ENCODE measurements around the gene NDUFA12. TPM values are rescaled to one million over a fixed set of nuclear protein-coding genes. Genes with fewer than 3 reads are reported as not detected.

Gene NDUFA12
- total and polyA plus RNA-seq, 2 of the 4 experiments (the other 2 are of a cell fraction), result 116 to 135 TPM

DNA sequence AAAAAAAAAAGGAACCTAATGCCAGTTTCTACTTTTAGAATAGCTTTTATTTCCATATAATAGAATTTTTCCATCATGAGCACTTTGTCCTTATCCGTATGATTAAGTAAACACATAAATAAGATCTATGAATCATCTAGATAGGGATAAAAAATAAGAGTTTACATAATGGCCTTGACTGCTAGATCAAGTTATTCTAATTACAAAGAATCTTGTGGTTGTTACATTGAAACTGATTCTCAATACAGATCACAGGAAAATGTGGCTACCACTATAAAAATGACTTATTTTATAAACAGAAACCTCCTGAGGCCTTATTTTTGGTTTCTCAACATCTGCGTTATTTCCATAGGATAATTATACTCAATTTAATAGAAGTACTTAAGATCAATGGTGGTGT, 34.4 kb upstream of the NDUFA12 start:
- DNase-seq (no peak), ATAC-seq (ENCODE audit: low read depth) (no peak)
- Histone ChIP-seq H2BK120ac (ENCODE audit: low read depth, low read length) (no peak overlapping the region), H2BK20ac (ENCODE audit: low read depth, low read length) (no peak overlapping the region), H4K20me1 (ENCODE audit: insufficient read depth, low read length) (no peaks in the 10 kb centered on the region), H3K23ac (ENCODE audit: low read depth, low read length) (no peak overlapping the region), H2AFZ (replicated peaks; ENCODE audit: low read length, poor library complexity) (no peak overlapping the region), H3K18ac (ENCODE audit: low read depth, low read length) (no peak overlapping the region), H2BK15ac (ENCODE audit: low read depth, low read length) (no peak overlapping the region), H3K9me3 (ENCODE audit: control insufficient read depth, insufficient read depth, low read length) (no peaks in the 10 kb centered on the region), H3K27me3 (ENCODE audit: control insufficient read depth, insufficient read depth, low read length) (no peaks in the 10 kb centered on the region), H2AK5ac (ENCODE audit: low read depth, low read length) (no peak overlapping the region), H3K4me1 (ENCODE audit: control insufficient read depth, insufficient read depth, low read length) (no peaks in the 10 kb centered on the region), H3K4me2 (ENCODE audit: low read depth, low read length) (no peak overlapping the region), H4K5ac (ENCODE audit: low read depth, low read length) (no peak overlapping the region), H3K4me3 (ENCODE audit: insufficient read depth, low read depth, low read length) (no peak overlapping the region), H2BK5ac (ENCODE audit: low read depth, low read length, poor library complexity, severe bottlenecking) (no peak overlapping the region), H3K79me1 (ENCODE audit: low read depth in 1 of 2, low read length in 2 of 2) (no peaks in the 10 kb centered on the region; a peak in 1 of 4 replicates), H3K4ac (ENCODE audit: low read depth, low read length) (no peak overlapping the region), H3K36me3 (ENCODE audit: control insufficient read depth, insufficient read depth, low read length) (peaks cover 10% of the 10 kb centered on the region), H3K9ac (ENCODE audit: low read depth, low read length) (no peak overlapping the region), H3K9me1 (ENCODE audit: insufficient read depth, low read length) (no peaks in the 10 kb centered on the region; the same call in 1 of the 2 replicates), H3K27ac (ENCODE audit: insufficient read depth, low read length) (no peak overlapping the region), H4K91ac (ENCODE audit: insufficient read depth, low read depth, low read length) (no peak overlapping the region), H3K56ac (ENCODE audit: extremely low read depth, insufficient read depth, low read length) (no peak overlapping the region), H4K8ac (ENCODE audit: low read depth in 2 of 2, low read length in 2 of 2) (no peak overlapping the region), H3K14ac (replicated peaks; ENCODE audit: low read depth, low read length) (no peak overlapping the region), H2AK9ac (replicated peaks; ENCODE audit: low read depth, low read length, poor library complexity) (no peak overlapping the region)
- ChIA-PET POLR2A (ENCODE audit: unreplicated experiment) (no interaction called here), CTCF (interaction anchor here (0.6 kb wide), 1 partner anchor 299 kb away, joined by 5 read pairs; no protein-coding TSS in a partner anchor)
- no CpG with 5 or more reads among the region's 2 CpGs for WGBS, 2 experiments (ENCODE audit: extremely low coverage in 2 of 2, insufficient read length in 1 of 2)
- dilution Hi-C loops (cut with HindIII; ENCODE audit: low sequenced_read_pairs, unreplicated experiment), result no loop called here
- BruUV-seq (replicated peaks), result no TSS peak
- TF ChIP-seq, protein P1, sequence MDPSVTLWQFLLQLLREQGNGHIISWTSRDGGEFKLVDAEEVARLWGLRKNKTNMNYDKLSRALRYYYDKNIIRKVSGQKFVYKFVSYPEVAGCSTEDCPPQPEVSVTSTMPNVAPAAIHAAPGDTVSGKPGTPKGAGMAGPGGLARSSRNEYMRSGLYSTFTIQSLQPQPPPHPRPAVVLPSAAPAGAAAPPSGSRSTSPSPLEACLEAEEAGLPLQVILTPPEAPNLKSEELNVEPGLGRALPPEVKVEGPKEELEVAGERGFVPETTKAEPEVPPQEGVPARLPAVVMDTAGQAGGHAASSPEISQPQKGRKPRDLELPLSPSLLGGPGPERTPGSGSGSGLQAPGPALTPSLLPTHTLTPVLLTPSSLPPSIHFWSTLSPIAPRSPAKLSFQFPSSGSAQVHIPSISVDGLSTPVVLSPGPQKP (IDR thresholded peaks at IDR 0.05; ENCODE audit: borderline replicate concordance, low read depth, low read length), result no peak
- TF ChIP-seq, protein P2, sequence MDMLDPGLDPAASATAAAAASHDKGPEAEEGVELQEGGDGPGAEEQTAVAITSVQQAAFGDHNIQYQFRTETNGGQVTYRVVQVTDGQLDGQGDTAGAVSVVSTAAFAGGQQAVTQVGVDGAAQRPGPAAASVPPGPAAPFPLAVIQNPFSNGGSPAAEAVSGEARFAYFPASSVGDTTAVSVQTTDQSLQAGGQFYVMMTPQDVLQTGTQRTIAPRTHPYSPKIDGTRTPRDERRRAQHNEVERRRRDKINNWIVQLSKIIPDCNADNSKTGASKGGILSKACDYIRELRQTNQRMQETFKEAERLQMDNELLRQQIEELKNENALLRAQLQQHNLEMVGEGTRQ (IDR thresholded peaks at IDR 0.05; ENCODE audit: low read depth, low read length), result no peak
- no peak for TF ChIP-seq MAZ (IDR thresholded peaks at IDR 0.05; ENCODE audit: borderline replicate concordance, low read depth, low read length)
- TF ChIP-seq SMC3 (IDR thresholded peaks at IDR 0.05; ENCODE audit: low read depth, low read length), result no peak
- no peak for TF ChIP-seq CEBPB (IDR thresholded peaks at IDR 0.05; ENCODE audit: low read depth, low read length)
- TF ChIP-seq, protein P3, sequence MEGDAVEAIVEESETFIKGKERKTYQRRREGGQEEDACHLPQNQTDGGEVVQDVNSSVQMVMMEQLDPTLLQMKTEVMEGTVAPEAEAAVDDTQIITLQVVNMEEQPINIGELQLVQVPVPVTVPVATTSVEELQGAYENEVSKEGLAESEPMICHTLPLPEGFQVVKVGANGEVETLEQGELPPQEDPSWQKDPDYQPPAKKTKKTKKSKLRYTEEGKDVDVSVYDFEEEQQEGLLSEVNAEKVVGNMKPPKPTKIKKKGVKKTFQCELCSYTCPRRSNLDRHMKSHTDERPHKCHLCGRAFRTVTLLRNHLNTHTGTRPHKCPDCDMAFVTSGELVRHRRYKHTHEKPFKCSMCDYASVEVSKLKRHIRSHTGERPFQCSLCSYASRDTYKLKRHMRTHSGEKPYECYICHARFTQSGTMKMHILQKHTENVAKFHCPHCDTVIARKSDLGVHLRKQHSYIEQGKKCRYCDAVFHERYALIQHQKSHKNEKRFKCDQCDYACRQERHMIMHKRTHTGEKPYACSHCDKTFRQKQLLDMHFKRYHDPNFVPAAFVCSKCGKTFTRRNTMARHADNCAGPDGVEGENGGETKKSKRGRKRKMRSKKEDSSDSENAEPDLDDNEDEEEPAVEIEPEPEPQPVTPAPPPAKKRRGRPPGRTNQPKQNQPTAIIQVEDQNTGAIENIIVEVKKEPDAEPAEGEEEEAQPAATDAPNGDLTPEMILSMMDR (conservative IDR thresholded peaks at IDR 0.05; ENCODE audit: low read depth, low read length), result no peak
- TF ChIP-seq POLR2A (IDR thresholded peaks at IDR 0.05; ENCODE audit: low read depth, low read length), result no peak
- in situ Hi-C loops (cut with MboI; ENCODE audit: low sequenced_read_pairs), result no loop called here
- intact Hi-C loops (cut with micrococcal nuclease), result no loop called here
